ENCODE results near the gene TEAD1. TPM values are rescaled to one million over a fixed set of nuclear protein-coding genes. Genes with fewer than 3 reads are reported as not detected.

TEAD1 gene
- total RNA-seq, 3 donors from 2014 or later: 0.79 to 1.4 (median 0.90) TPM

DNA sequence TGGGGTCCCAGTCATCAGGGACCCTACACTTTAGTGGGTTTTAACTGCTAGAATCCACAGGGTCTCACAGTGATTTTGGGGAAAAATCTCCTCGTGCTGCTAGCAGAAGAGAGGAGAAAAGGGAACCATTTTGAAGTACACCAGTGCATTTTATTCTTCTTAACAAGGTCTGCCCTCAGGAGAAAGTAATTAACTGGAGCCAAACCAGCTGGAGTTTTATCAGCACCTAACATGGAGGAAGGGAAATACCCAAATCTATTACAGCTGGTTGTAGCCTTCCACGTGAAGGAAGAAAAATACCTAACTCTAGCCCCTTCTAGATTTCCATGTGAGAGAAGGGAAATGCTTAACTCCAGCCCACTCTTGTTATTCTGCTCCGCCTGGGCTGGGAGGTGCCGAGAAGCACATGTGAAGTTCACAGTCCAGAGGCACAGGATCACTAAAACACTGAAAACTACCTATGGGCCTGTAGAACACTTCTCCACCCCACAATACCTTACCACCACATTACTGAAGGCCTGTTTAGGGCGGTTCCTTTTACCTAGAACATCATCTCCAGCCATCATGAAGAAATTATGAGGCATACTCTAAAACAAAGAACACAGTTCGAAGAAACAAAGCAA lies 31.3 kb upstream of the TEAD1 start:
- ATAC-seq (no peak), DNase-seq (no peak)
- Mint-ChIP-seq H3K9me3 (no peaks in the 10 kb centered on the region), H3K4me3 (no peak overlapping the region), H3K27me3 (ENCODE audit: low read depth) (peaks cover 4% of the 10 kb centered on the region), H3K36me3 (ENCODE audit: insufficient read depth) (no peaks in the 10 kb centered on the region), H3K4me1 (ENCODE audit: low read depth) (peaks cover 3% of the 10 kb centered on the region)

DNA sequence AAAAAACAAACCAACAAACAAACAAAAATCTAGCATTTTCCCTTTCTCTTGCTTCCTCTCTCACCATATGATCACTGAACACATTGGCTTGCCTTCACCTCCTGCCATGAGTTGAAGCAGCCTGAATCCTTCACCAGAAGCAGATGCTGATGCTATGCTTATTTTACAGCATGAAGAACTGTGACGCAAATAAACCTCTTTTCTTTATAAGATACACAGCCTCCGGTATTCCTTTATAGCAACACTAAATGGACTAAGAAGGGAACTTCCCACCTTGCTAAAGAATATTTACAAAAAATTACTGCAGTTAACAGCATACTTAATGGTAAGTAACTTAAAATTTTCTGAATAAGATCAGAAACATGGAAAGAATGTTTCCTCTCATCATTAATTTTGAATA lies 27.7 kb upstream of the TEAD1 start:
- DNase-seq (no peak), ATAC-seq (no peak)
- Mint-ChIP-seq H3K27me3 (ENCODE audit: low read depth) (no peaks in the 10 kb centered on the region), H3K36me3 (ENCODE audit: insufficient read depth) (no peaks in the 10 kb centered on the region), H3K9me3 (no peaks in the 10 kb centered on the region), H3K4me3 (no peak overlapping the region), H3K4me1 (ENCODE audit: low read depth) (no peaks in the 10 kb centered on the region)

DNA sequence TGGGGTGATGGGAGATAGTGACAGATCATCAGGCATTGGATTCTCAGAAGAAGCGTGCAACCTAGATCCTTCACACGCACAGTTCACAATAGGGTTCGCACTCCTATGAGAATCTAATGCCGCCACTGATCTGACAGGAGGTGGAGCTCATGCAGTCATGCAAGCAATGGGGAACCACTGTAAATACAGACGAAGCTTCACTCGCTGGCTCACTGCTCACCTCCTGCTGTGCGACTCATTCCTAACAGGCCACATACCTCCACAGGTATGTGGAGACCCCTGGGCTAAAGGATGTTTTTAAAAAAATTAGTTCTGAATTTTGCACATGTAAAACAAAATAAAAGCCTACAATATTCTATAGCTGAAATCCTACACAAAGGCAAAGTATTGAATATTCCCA lies 20.5 kb upstream of the TEAD1 start:
- no peaks in the 10 kb centered on the region for H3K36me3 Mint-ChIP-seq (ENCODE audit: insufficient read depth)
- no peak overlapping the region for H3K4me3 Mint-ChIP-seq
- ATAC-seq: no peak
- DNase-seq: no peak
- H3K4me1 Mint-ChIP-seq (ENCODE audit: low read depth): no peaks in the 10 kb centered on the region
- peaks cover 5% of the 10 kb centered on the region for H3K9me3 Mint-ChIP-seq
- H3K27me3 Mint-ChIP-seq (ENCODE audit: low read depth): peaks cover 6% of the 10 kb centered on the region

DNA sequence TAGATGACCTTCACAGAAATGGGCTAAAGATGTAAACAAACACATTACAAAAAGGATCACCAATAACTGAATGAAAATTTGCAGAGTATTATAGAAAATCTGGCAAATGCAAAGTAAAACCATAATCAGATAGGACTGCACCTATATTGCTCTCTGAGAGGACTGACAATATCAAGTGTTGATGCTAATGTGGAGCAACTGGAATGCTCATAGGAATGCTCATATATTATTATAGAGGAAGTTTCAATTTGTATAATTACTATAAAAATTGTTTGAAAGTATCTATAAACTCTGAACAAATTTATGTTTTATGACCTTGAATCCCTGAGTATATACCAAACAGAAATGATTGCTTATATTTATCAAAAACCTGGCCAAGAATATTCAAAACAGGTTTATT lies 18.4 kb upstream of the TEAD1 start:
- DNase-seq (no peak), ATAC-seq (no peak)
- Mint-ChIP-seq H3K4me1 (ENCODE audit: low read depth) (no peaks in the 10 kb centered on the region), H3K9me3 (peaks cover 5% of the 10 kb centered on the region), H3K27me3 (ENCODE audit: low read depth) (peaks cover 15% of the 10 kb centered on the region), H3K4me3 (no peak overlapping the region), H3K36me3 (ENCODE audit: insufficient read depth) (no peaks in the 10 kb centered on the region)

DNA sequence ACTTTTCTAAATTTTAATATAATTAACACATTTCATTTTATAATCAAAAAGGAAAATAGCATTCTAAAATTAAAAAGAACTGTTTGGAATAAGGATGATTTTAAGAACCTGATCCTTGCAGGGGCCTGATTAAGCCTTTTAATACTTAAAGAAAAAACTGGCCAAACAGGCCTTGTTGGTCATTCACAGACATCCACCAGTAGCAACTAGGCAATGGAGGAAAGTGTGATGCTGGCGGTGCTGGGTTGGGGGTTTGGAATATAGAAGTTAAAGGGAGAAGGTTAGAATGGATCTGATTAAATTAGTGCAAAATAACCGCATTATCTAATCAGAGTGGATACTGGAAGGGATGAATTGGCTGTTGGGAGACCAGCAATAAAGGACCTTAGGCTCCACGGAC lies 16.9 kb upstream of the TEAD1 start:
- H3K27me3 Mint-ChIP-seq (ENCODE audit: low read depth): peaks cover 16% of the 10 kb centered on the region
- no peaks in the 10 kb centered on the region for H3K4me1 Mint-ChIP-seq (ENCODE audit: low read depth)
- H3K4me3 Mint-ChIP-seq: no peak overlapping the region
- H3K36me3 Mint-ChIP-seq (ENCODE audit: insufficient read depth): no peaks in the 10 kb centered on the region
- no peak for ATAC-seq
- DNase-seq: no peak
- peaks cover 5% of the 10 kb centered on the region for H3K9me3 Mint-ChIP-seq

DNA sequence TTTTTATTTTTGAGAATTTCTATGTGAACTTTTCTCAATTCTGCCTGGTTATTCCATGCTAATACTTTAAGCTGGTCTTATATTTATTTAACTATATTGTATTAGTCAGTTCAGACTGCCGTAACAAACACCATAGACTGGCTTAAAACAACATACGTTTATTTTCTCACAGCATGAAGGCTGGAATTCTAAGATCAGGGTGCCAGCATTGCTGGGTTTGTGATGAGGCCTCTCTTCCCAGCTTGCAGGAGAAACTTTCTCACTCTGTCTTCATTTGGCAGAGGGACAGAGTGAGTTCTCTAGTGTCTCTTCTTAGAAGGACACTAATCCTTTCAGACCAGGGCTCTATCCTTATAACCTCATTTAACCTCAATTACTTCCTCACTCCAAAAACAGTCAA lies 16.2 kb upstream of the TEAD1 start:
- peaks cover 16% of the 10 kb centered on the region for H3K27me3 Mint-ChIP-seq (ENCODE audit: low read depth)
- H3K4me1 Mint-ChIP-seq (ENCODE audit: low read depth): no peaks in the 10 kb centered on the region
- H3K9me3 Mint-ChIP-seq: peaks cover 5% of the 10 kb centered on the region
- DNase-seq (no peak), ATAC-seq (no peak)
- H3K36me3 Mint-ChIP-seq (ENCODE audit: insufficient read depth): no peaks in the 10 kb centered on the region
- H3K4me3 Mint-ChIP-seq: no peak overlapping the region

DNA sequence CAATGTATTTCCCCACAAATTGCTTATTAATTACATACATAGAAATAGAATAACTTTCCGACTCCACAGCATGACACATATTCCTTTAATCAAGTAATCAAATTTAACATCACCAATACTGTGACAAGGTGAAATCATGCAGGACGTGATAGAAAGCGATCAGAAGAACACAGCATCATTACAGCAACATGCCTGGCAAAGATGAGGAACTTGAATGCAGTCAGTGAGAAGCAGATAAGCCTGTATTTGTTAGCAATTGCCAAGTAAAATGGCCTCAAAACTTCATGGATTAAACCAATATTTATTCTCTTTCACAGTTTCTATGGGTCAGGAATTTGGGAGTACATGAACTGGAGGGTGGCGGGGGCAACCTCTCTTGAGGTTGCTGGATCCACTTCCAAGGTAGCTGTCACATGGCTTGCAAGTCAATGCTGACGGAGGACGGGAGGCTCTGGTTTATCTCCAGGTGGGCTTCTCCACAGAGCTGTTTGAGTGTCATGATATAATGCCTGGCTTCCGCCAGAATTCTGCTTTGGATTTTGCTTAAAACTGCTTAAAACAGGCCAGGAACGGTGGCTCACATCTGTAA lies 12.0 kb upstream of the TEAD1 start:
- ATAC-seq (no peak), DNase-seq (no peak)
- Mint-ChIP-seq H3K36me3 (ENCODE audit: insufficient read depth) (no peaks in the 10 kb centered on the region), H3K27me3 (ENCODE audit: low read depth) (peaks cover 34% of the 10 kb centered on the region), H3K9me3 (peaks cover under 1% of the 10 kb centered on the region), H3K4me3 (no peak overlapping the region), H3K4me1 (ENCODE audit: low read depth) (no peaks in the 10 kb centered on the region)

DNA sequence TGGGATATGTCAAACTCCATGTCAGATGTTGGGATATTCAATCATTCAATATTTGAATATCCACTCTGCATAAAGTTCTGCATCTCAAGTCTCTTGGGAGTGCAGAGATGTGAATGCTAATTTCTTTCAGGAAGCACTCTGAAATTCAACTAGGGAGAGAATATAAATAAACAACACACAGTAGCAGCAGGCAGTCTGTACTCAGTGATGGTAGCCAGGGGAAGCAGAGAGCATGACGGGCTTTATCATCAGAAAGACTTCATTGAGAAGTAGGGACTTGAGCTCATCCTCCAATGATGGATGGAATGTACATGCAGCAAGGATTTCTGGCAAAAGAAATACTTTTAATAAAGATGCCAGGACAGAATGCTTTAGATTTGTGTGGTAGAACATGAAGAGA lies 9.8 kb upstream of the TEAD1 start:
- peaks cover 49% of the 10 kb centered on the region for H3K27me3 Mint-ChIP-seq (ENCODE audit: low read depth)
- no peaks in the 10 kb centered on the region for H3K4me1 Mint-ChIP-seq (ENCODE audit: low read depth)
- H3K9me3 Mint-ChIP-seq: peaks cover 5% of the 10 kb centered on the region
- no peaks in the 10 kb centered on the region for H3K36me3 Mint-ChIP-seq (ENCODE audit: insufficient read depth)
- DNase-seq (no peak), ATAC-seq (no peak)
- no peak overlapping the region for H3K4me3 Mint-ChIP-seq

DNA sequence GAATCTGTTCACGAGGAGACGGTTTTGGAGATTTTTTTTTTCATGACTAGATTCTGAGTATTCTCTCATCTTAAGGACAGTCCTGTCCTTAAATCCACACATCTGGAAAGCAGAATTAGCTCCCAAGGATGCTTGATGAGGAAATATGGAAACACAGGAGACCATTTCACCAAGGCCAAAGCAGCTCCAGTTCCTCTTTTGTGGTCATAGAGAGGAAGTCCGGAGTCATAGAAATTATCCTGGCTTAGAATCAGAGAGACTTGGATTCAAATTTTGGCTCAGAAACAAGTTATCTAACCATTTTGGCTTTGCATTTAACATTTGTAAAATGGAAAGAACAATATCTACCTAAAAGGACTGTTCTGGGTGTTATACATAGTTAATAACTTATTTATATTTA lies 7.3 kb upstream of the TEAD1 start:
- ATAC-seq (no peak), DNase-seq (no peak)
- peaks cover 60% of the 10 kb centered on the region for H3K27me3 Mint-ChIP-seq (ENCODE audit: low read depth)
- H3K36me3 Mint-ChIP-seq (ENCODE audit: insufficient read depth): no peaks in the 10 kb centered on the region
- H3K4me1 Mint-ChIP-seq (ENCODE audit: low read depth): no peaks in the 10 kb centered on the region
- no peak overlapping the region for H3K4me3 Mint-ChIP-seq
- H3K9me3 Mint-ChIP-seq: peaks cover 5% of the 10 kb centered on the region

DNA sequence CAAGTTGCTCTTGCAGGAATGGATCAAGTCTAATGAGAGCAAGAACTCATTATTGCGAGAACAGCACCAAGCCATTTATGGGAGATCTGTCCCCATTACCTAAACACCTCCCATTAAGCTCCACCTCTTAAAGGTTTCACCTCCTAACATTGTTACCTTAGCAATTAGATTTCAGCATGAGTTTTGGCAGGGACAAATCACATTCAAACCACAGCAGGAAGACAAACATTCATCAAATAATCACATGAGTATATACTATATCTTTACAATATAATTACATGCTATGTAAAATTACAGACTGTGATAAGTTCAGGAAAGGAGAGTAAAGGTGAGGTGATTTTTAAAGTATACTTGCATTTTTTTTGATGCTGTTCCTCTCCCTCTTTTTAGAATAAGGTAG lies 6.6 kb upstream of the TEAD1 start:
- Mint-ChIP-seq H3K9me3 (peaks cover 5% of the 10 kb centered on the region), H3K36me3 (ENCODE audit: insufficient read depth) (no peaks in the 10 kb centered on the region), H3K4me3 (no peak overlapping the region), H3K4me1 (ENCODE audit: low read depth) (peaks cover 5% of the 10 kb centered on the region), H3K27me3 (ENCODE audit: low read depth) (peaks cover 65% of the 10 kb centered on the region)
- DNase-seq (no peak), ATAC-seq (no peak)

DNA sequence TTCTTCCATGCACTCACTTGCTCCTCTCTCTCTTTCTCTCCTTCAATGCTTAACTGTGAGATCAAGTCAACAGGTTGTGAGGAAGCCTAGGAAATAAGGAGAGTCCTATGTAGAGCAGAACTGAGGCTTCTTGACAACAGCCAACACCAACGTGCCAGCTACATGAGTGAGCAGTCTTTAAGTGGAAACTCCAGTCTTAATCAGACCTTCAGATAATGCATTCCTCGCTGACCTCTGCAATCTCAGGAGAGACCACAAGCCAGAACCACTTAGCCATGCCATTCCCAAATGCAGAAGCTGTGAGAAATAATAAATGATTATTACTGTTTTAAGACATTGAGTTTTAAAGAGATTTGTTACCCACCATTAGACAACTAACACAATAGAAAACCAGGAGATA lies 6.1 kb upstream of the TEAD1 start:
- Mint-ChIP-seq H3K9me3 (peaks cover 5% of the 10 kb centered on the region), H3K4me1 (ENCODE audit: low read depth) (peaks cover 8% of the 10 kb centered on the region), H3K4me3 (no peak overlapping the region), H3K36me3 (ENCODE audit: insufficient read depth) (no peaks in the 10 kb centered on the region), H3K27me3 (ENCODE audit: low read depth) (peaks cover 68% of the 10 kb centered on the region)
- DNase-seq (no peak), ATAC-seq (no peak)

DNA sequence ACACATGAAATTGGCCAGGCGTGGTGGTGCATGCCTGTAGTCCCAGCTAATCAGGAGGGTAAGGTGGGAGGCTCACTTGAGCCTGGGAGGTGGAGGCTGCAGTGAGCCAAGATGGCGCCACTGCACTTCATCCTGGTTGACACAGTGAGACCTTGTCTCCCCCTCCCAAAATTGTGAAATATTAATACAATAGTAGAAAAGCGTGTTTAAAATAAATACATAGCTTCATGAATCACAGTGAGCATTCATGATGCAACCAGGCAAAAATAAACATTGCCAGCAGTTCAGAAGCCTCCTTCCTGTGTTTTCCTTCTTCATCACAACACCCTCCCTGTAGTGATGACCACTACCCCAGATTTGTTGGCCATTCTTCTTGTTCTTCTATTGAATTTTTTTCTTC lies 4.3 kb upstream of the TEAD1 start:
- ATAC-seq (no peak), DNase-seq (no peak)
- H3K4me3 Mint-ChIP-seq: no peak overlapping the region
- peaks cover 5% of the 10 kb centered on the region for H3K9me3 Mint-ChIP-seq
- H3K27me3 Mint-ChIP-seq (ENCODE audit: low read depth): peaks cover 63% of the 10 kb centered on the region
- peaks cover 15% of the 10 kb centered on the region for H3K4me1 Mint-ChIP-seq (ENCODE audit: low read depth)
- H3K36me3 Mint-ChIP-seq (ENCODE audit: insufficient read depth): no peaks in the 10 kb centered on the region

DNA sequence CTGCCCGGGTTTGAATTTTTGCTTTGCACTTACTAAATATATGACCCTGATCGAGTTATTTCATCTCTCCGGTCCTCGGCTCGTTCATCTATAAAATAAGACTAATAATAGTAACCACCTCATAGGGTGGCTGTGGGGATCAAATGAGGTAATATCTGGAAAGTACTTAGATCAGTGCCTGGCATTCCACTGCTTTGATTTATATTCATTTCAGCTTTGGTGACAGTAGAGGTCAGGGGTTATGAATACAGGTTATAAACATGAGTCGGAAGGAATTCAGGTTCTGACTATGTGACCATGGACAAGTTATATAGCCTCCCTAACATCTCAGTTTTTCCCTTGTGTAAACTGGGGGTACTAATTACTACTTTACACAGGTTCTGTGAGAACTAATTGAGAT lies 2.9 kb upstream of the TEAD1 start:
- H3K36me3 Mint-ChIP-seq (ENCODE audit: insufficient read depth): no peaks in the 10 kb centered on the region
- ATAC-seq (no peak), DNase-seq (no peak)
- no peak overlapping the region for H3K4me3 Mint-ChIP-seq
- H3K9me3 Mint-ChIP-seq: peaks cover 5% of the 10 kb centered on the region
- peaks cover 66% of the 10 kb centered on the region for H3K27me3 Mint-ChIP-seq (ENCODE audit: low read depth)
- peaks cover 17% of the 10 kb centered on the region for H3K4me1 Mint-ChIP-seq (ENCODE audit: low read depth)

DNA sequence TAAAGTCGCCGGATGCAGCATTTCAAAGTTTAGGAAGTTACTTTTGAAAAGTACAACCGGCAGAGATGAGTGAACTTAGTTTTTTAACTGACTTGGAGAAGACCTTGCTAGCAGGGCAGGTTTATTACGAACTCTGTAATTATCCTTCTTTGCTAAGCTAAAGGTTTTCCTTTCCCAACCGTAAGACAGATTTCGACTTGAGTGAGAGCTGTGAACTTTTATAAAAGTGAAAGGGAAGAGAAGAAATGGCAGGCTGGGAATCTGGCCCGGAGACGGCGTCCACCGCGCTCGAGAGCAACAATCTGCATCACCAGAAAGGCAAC lies 659 bp upstream of the TEAD1 start:
- H3K27me3 Mint-ChIP-seq (ENCODE audit: low read depth): peaks cover 75% of the 10 kb centered on the region
- no peak for ATAC-seq

DNA sequence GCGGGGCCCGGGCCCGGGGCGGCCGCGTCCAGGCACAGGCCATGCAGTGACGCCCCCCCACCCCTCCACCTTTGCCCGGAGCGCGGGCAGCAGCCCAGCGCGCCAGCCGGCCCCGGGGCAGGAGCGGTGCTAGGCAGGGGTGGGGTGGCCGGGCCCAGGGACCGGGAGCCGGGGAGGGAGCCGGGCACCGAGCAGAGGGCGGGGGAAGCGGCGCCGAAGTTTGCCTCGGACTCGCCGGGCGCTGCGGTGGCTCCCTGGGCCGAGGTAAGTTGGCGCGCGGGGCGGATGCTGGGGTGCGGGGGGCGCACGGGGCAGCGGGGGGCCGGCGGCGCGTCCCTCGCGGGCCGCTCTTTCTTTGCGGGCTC lies 332 bp downstream of the TEAD1 start:
- no peak for DNase-seq
- peaks cover 75% of the 10 kb centered on the region for H3K27me3 Mint-ChIP-seq (ENCODE audit: low read depth)
- ATAC-seq: peak; percentile 51 to 52
- no peaks in the 10 kb centered on the region for H3K36me3 Mint-ChIP-seq (ENCODE audit: insufficient read depth)
- H3K4me1 Mint-ChIP-seq (ENCODE audit: low read depth): peaks cover 17% of the 10 kb centered on the region
- H3K4me3 Mint-ChIP-seq: no peak overlapping the region
- no peaks in the 10 kb centered on the region for H3K9me3 Mint-ChIP-seq

More for the DNA sequence above, 659 bp upstream of the TEAD1 start:
- H3K4me3 Mint-ChIP-seq: peak overlapping the region; percentile 79
- peaks cover 17% of the 10 kb centered on the region for H3K4me1 Mint-ChIP-seq (ENCODE audit: low read depth)
- DNase-seq: no peak
- H3K36me3 Mint-ChIP-seq (ENCODE audit: insufficient read depth): no peaks in the 10 kb centered on the region
- no peaks in the 10 kb centered on the region for H3K9me3 Mint-ChIP-seq
